KOPT-K1 (cell line): ENCODE results near the gene ULK3.

Source experiments
- H3K27ac ChIP-seq: fragments of 200-600 bp; sonication (generic); 2 replicates; pipeline ENCODE4 v1.5.1; 2016; ENCODE audit warnings: antibody characterized with exemption, mild to moderate bottlenecking, low read depth, low read length; ENCODE audit not compliant: poor library complexity, severe bottlenecking
- H3K36me3 ChIP-seq: fragments of 200-600 bp; sonication (generic); 2 replicates; pipeline ENCODE4 v1.5.1; 2017; ENCODE audit warnings: antibody characterized with exemption, mild to moderate bottlenecking, low read length, moderate library complexity; ENCODE audit not compliant: insufficient read depth
- H3K9me3 ChIP-seq: fragments of 200-600 bp; sonication (generic); 2 replicates; pipeline ENCODE4 v1.5.1; 2017; ENCODE audit warnings: antibody characterized with exemption, low read length, mild to moderate bottlenecking; ENCODE audit not compliant: insufficient read depth, poor library complexity, severe bottlenecking

ULK3 gene

DNA sequence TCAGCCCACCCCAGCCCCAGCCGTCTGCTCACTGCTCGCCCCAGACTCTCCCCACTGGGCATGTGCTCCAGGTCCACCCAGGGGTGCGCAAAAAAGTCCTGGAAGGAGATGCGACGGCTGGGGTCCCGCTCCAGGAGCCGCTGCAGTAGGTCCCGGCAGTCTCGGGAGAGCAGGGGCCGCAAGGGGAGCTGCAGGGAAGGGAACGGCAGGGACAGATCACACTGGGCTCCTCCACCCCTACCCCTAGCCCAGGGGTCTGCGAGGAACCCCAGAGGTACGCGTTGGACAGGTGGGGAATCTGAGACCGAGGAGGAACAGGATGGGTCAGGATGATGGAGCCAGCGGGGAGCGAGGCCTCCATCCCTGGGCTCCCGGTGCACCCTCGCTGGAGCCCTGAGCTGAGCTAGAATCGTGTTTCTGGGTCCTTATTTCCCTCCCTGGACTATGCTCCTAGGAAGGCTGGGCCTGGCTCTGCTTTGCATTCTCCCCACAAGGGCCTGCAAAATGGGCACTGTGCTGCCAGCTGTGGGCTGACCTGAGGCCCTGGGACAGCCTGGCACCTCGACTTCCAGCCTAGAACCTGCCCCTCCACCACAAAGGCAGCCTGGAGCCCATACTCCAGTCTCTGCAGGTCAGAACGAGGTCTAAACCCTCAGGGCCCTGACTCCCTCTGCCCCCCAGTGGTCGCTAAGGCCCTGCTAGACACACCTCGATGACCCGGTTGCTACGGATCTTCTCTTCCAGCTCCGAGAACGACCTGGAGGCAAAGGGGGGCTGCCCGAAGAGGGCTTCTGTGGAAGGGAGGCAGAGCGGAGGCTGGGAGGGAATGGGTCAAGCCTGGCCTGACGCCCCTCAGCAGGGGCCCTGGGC, 3.2 kb downstream of the ULK3 start:
- H3K27ac ChIP-seq: no peak overlapping the region

GRCh38 chr15:74838746-74839525, 4.0 kb downstream of the ULK3 start:
- H3K36me3 ChIP-seq: peaks cover 24% of the 10 kb centered on the region
- no peaks in the 10 kb centered on the region for H3K9me3 ChIP-seq
- H3K27ac ChIP-seq: no peak overlapping the region

More for the DNA sequence above, 3.2 kb downstream of the ULK3 start:
- Histone ChIP-seq H3K36me3 (peaks cover 30% of the 10 kb centered on the region), H3K9me3 (no peaks in the 10 kb centered on the region)

DNA sequence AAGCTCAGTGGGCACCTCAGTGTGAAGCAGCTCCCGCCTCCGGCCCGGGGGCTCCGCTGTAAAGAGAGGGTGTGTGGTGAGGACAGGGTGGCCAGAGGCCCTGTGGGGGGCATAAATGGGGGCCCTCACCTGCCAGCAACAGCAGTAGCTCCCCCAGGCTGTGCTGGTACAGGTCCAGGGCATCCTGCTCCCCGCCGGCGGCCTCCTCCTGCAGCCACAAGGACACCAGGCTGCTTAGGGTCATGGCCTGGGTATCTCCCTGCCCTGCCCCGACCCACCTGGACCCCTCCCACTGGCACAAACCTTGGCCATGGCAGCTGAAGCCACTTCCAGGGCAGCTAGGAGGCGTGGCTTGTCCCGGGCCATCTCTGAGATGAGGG, 4.8 kb downstream of the ULK3 start:
- Histone ChIP-seq H3K27ac (no peak overlapping the region), H3K9me3 (no peaks in the 10 kb centered on the region), H3K36me3 (peaks cover 24% of the 10 kb centered on the region)

- no peaks in the 10 kb centered on the region for H3K9me3 ChIP-seq
- no peak overlapping the region for H3K27ac ChIP-seq
- H3K36me3 ChIP-seq: peaks cover 24% of the 10 kb centered on the region
Measured at GRCh38 chr15:74837482-74838136, 5.3 kb downstream of the ULK3 start.

GRCh38 chr15:74836846-74837245, 6.1 kb downstream of the ULK3 start:
- no peaks in the 10 kb centered on the region for H3K9me3 ChIP-seq
- peaks cover 24% of the 10 kb centered on the region for H3K36me3 ChIP-seq
- H3K27ac ChIP-seq: no peak overlapping the region

DNA sequence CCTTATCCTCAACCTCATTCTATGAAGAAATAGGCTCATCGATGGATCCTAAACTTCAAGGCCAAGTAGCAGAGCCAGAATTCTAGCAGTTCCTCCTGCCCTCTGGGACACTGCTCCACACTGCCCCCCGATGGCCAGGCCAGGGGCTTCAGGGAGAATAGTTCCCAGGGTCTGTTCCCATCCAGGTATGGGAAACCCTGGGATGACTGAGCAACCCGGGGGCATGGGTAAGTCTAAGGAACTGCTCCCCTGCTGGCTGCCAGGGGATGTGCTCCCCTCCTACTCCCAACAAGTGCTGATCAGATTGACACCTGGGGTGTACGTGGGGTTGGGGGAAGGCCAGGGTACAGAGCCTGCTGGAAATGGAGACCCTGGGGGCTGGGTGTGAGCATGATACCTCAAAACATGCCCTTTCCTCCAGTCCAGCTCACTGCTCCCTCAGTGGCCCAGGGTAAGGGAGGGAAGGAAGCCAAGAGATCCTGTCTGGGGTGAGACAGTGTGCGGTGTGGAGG, 7.6 kb downstream of the ULK3 start:
- Histone ChIP-seq H3K9me3 (no peaks in the 10 kb centered on the region), H3K27ac (no peak overlapping the region), H3K36me3 (peaks cover 24% of the 10 kb centered on the region)

DNA sequence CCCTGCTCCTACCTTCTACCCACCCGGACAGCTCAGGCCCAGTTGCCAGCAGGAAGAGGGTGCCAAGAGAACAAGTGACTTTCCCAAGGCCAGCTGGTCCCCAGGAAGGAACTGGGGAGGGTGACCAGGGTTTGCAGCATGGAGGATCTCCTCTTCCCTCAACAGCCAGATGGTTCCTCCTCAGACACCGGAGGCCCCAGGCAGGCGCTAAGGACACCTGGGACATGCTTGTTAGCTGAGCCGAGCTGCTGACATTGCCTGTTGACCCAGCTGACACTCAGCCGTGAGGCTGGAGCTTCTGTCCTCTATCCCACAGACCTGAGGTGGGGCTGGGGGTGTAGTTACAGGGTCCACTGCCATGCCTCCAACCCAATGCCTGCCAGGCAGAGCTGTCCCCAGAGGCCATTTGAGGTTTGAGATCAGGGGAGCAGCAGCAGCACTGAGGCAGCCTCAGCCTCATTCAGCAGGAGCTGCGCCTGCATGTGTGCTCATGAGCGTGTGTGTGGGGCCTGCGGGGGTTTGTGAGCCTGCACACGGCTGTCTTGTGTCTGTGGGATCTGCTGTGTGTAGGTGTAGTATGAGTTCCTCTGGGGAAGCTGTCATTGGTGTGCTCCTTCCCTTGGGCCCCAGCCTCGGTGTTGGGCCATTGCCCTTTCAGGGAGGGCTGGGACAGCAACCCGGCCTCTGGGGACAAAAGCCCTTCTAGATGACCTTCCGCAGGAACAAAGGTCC, 9.4 kb downstream of the ULK3 start:
- Histone ChIP-seq H3K9me3 (no peaks in the 10 kb centered on the region), H3K27ac (no peak overlapping the region), H3K36me3 (peaks cover 16% of the 10 kb centered on the region)

DNA sequence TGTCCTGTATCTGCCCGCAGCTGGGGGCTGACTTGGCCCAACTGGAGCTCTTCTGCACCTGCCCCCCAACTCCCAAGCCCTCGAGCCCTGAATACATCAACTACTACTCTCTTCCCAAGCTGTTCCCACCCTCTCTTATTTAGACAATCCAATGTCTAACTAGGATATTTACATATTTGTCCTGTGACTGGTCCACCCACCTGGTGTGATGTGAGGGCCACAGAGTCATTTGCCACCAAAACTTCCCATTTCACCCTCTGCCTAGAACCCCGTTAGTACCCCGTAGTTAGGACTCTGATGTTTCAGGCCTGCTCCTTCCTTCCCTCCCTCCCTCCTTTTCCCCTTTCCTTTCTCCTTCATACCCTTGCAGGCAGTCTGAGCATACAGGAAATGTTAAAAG, 10.1 kb downstream of the ULK3 start:
- Histone ChIP-seq H3K27ac (no peak overlapping the region), H3K9me3 (no peaks in the 10 kb centered on the region), H3K36me3 (peaks cover 16% of the 10 kb centered on the region)

GRCh38 chr15:74831813-74832495, 11.0 kb downstream of the ULK3 start:
- peaks cover 12% of the 10 kb centered on the region for H3K36me3 ChIP-seq
- no peaks in the 10 kb centered on the region for H3K9me3 ChIP-seq
- no peak overlapping the region for H3K27ac ChIP-seq

- H3K9me3 ChIP-seq: no peaks in the 10 kb centered on the region
- no peak overlapping the region for H3K27ac ChIP-seq
- H3K36me3 ChIP-seq: peaks cover 9% of the 10 kb centered on the region
Measured at GRCh38 chr15:74830868-74831267, 12.1 kb downstream of the ULK3 start.

DNA sequence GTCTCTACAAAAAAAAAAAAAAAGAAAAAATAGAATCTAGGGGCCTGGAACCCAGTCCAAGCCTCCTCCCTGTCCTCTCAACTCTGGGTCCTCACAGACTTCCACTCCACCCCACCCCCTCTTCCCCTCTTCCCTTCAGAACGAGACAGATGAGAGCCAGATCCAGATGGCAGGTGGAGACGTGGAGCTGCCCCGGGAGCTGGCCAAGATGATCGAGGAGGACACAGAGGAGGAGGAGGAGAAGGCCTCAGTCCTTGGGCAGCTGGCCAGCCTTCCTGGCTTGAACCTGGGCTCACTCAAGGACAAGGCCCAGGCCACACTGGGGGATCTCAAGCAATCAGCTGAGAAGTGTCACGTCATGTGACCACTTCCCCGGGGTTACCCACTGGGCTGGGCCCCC, 13.0 kb downstream of the ULK3 start:
- Histone ChIP-seq H3K9me3 (no peaks in the 10 kb centered on the region), H3K27ac (no peak overlapping the region), H3K36me3 (peaks cover under 1% of the 10 kb centered on the region; the same call in 1 of the 2 replicates)

GRCh38 chr15:74829486-74829885, 13.5 kb downstream of the ULK3 start:
- H3K9me3 ChIP-seq: no peaks in the 10 kb centered on the region
- H3K36me3 ChIP-seq: no peaks in the 10 kb centered on the region
- no peak overlapping the region for H3K27ac ChIP-seq

DNA sequence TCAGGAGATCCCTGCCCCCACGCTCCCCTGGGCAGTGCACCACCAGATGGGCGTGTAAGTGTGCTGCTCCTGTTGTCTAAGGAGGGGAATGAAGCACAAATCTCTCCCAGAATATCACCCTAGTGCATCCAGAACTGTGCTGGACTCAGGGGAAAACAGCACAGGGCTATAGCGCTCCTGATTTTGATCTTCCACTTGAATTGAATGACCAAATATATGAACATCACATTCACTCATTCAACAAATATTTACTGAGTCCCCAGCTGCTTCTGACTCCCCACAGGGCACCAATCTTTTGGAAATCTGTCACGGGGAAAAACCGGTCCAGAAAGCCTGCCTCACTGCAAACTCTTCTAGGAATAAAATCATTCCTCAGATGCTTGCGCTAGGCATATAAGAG, 14.1 kb downstream of the ULK3 start:
- H3K9me3 ChIP-seq: no peaks in the 10 kb centered on the region

DNA sequence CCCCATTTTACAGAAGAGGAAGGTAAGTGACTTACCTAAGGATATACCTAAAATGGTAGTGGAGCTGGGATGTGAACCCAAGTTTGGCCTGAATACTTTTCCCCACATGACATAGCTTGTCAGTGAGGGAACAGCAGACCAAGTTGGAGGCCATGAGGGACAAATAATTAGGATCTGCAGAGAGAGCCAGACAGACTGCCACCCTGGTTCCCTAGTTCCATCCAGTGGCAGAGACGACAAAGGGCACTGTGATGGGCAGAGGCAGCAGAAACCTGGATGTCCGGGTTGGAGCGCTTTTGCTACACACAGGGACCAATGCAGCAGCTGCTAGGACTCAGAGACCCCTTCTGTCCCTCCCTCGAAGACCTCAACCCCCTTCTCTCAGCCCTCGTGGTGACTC, 15.3 kb downstream of the ULK3 start:
- Histone ChIP-seq H3K36me3 (no peaks in the 10 kb centered on the region), H3K9me3 (no peaks in the 10 kb centered on the region), H3K27ac (no peak overlapping the region)

More for the DNA sequence above, 14.1 kb downstream of the ULK3 start:
- H3K27ac ChIP-seq: no peak overlapping the region
- no peaks in the 10 kb centered on the region for H3K36me3 ChIP-seq
